Glutamatergic neuron (in vitro differentiated cells): ENCODE results near the gene SNX32. TPM values are rescaled to one million over a fixed set of nuclear protein-coding genes. Genes with fewer than 3 reads are reported as not detected.
"Not testable (repeated sequence)": the region's sequence is repeated elsewhere in the genome, so short reads cannot be mapped to it uniquely, and the experiment has no call there.

ENCODE experiments used
- DNase-seq: peaks from one replicate; pipeline ENCODE4 v3.0.0; 2022
- H3K27ac Mint-ChIP-seq: one replicate; pipeline ENCODE4 v1.8.0; 2020; ENCODE audit warnings: mild to moderate bottlenecking, mixed read lengths, inconsistent platforms; ENCODE audit not compliant: unreplicated experiment
- H3K27me3 Mint-ChIP-seq: one replicate; pipeline ENCODE4 v1.8.0; 2020; ENCODE audit warnings: mild to moderate bottlenecking, moderate library complexity, mixed read lengths, inconsistent platforms; ENCODE audit not compliant: unreplicated experiment
- H3K36me3 Mint-ChIP-seq: one replicate; pipeline ENCODE4 v1.8.0; 2020; ENCODE audit warnings: mild to moderate bottlenecking, mixed read lengths, inconsistent platforms; ENCODE audit not compliant: unreplicated experiment
- H3K4me1 Mint-ChIP-seq: one replicate; pipeline ENCODE4 v1.8.0; 2020; ENCODE audit warnings: mild to moderate bottlenecking, low read depth, mixed read lengths, inconsistent platforms; ENCODE audit not compliant: unreplicated experiment
- H3K4me3 Mint-ChIP-seq: one replicate; pipeline ENCODE4 v1.8.0; 2020; ENCODE audit warnings: mild to moderate bottlenecking, mixed read lengths, inconsistent platforms; ENCODE audit not compliant: unreplicated experiment
- H3K9me3 Mint-ChIP-seq: one replicate; pipeline ENCODE4 v1.8.0; 2020; ENCODE audit warnings: mild to moderate bottlenecking, moderate library complexity, mixed read lengths, inconsistent platforms; ENCODE audit not compliant: unreplicated experiment
- total RNA-seq: library from RNA; stranded (reverse); fragmentation: NEBNext Ultra II Directional; extraction: Animal tissue kit (Norgen Biotek cat#: 25700); gene quantifications from one replicate; pipeline ENCODE4 v1.2.1, GENCODE V29; 2021; ENCODE audit not compliant: unreplicated experiment
- TF ChIP-seq, protein P1 (sequence below): fragments of 200-600 bp; sonication (generic); IDR thresholded peaks from one replicate; pipeline ENCODE4 v1.5.0; 2021; ENCODE audit not compliant: partially characterized antibody, unreplicated experiment

SNX32 gene
- total RNA-seq, 1 donor from 2014 or later, result 14.7 TPM

DNA sequence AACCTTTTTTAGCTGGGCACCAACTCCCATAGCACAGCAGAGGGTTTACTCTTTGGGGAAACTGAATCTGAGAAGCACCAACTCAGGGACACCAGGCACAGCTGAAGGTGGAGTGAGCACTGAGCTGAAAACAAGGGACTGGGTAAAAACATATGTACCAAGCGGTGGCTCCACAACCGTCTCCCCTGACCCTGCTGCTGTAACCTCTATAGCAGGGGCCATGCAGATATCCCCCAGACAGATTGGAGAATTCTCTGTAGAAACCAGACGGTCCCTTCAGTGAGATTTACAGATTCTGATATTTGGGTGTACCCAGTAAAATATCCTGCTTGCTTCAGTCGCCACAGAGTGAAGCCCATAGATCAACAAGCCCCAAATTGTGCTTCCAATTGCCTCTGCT is 4.3 kb upstream of the SNX32 start:
- no peaks in the 10 kb centered on the region for H3K4me1 Mint-ChIP-seq
- H3K27me3 Mint-ChIP-seq, result peaks cover 10% of the 10 kb centered on the region
- DNase-seq, result no peak
- H3K4me3 Mint-ChIP-seq, result no peak overlapping the region
- peaks cover 6% of the 10 kb centered on the region for H3K9me3 Mint-ChIP-seq
- no peak overlapping the region for H3K27ac Mint-ChIP-seq
- H3K36me3 Mint-ChIP-seq, result no peaks in the 10 kb centered on the region
- TF ChIP-seq, protein P1, sequence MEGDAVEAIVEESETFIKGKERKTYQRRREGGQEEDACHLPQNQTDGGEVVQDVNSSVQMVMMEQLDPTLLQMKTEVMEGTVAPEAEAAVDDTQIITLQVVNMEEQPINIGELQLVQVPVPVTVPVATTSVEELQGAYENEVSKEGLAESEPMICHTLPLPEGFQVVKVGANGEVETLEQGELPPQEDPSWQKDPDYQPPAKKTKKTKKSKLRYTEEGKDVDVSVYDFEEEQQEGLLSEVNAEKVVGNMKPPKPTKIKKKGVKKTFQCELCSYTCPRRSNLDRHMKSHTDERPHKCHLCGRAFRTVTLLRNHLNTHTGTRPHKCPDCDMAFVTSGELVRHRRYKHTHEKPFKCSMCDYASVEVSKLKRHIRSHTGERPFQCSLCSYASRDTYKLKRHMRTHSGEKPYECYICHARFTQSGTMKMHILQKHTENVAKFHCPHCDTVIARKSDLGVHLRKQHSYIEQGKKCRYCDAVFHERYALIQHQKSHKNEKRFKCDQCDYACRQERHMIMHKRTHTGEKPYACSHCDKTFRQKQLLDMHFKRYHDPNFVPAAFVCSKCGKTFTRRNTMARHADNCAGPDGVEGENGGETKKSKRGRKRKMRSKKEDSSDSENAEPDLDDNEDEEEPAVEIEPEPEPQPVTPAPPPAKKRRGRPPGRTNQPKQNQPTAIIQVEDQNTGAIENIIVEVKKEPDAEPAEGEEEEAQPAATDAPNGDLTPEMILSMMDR, result no peak

DNA sequence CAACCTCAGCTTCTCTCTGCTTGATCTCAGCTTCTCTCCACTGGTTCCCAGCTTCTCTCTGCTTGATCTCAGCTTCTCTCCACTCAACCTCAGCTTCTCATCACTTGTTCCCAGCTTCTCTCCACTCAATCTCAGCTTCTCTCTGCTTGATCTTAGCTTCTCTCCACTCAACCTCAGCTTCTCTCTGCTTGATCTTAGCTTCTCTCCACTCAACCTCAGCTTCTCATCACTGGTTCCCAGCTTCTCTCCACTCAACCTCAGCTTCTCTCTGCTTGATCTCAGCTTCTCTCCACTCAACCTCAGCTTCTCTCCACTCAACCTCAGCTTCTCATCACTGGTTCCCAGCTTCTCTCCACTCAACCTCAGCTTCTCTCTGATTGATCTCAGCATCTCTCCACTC is 1.5 kb upstream of the SNX32 start:
- H3K4me1 Mint-ChIP-seq, H3K27me3 Mint-ChIP-seq, DNase-seq, H3K27ac Mint-ChIP-seq, H3K9me3 Mint-ChIP-seq, H3K36me3 Mint-ChIP-seq: not testable (repeated sequence)
- H3K4me3 Mint-ChIP-seq, result peak overlapping the region; percentile 44

DNA sequence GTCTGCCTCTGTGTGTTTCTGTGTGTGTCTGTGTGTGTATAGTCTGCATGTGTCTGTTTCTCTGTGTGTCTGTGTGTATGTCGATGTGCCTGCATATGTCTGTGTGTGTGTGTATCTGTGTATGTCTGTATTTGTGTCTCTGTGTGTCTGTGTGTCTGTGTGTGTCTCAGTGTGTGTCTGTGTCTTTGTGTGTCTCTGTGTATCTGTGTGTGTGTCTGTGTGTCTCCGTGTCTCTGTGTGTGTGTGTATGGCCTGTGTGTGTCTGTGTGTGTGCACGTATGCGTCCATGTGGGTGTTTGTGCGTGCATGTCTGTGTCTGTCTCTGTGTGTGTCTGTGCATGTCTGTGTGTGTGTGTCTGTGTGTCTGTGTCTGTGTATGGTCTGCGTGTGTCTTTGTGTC is 439 bp downstream of the SNX32 start:
- Mint-ChIP-seq H3K4me1 (no peaks in the 10 kb centered on the region), H3K27ac (no peak overlapping the region), H3K4me3 (no peak overlapping the region), H3K27me3 (peaks cover 9% of the 10 kb centered on the region), H3K9me3 (peaks cover 6% of the 10 kb centered on the region), H3K36me3 (no peaks in the 10 kb centered on the region)
- TF ChIP-seq, protein P1, result no peak
- DNase-seq, result no peak

DNA sequence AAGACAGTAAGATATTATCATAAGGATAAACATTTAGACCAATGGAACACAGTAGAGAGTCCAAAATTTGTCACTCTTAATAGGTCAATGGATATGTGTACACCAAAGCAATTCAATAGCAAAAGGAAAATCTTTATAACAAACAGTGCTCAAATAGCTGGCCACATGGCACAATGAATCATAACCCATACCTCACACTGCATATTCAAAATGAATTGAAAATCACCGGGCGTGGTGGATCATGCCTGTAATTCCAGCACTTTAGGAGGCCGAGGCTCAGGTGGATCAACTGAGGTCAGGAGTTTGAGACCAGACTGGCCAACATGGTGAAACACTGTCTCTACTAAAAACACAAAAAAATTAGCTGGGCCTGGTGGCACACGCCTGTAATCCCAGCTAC is 8.4 kb downstream of the SNX32 start:
- H3K4me3 Mint-ChIP-seq, result no peak overlapping the region
- no peak overlapping the region for H3K27ac Mint-ChIP-seq
- no peaks in the 10 kb centered on the region for H3K36me3 Mint-ChIP-seq
- TF ChIP-seq, protein P1, result no peak
- H3K9me3 Mint-ChIP-seq, result no peaks in the 10 kb centered on the region
- DNase-seq, result no peak
- H3K4me1 Mint-ChIP-seq, result no peaks in the 10 kb centered on the region
- H3K27me3 Mint-ChIP-seq, result peaks cover 3% of the 10 kb centered on the region

DNA sequence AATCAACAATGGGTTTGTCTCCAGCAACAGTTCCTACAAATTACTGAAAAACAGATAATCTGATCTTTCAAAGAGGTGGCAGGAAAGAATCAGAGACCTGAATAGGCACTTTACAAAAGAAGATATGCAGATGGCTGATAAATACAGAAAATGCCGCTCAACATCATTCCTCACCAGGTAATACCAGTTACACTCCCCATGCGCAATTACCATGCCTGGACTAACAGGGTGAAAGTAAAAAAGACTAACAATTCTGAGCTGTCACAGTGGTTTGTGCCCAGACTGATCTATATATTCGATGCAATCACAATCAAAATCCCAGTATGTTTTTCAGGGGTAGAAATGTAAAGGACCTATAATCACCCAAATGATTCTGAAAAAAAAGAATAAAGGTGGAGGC is 10.0 kb downstream of the SNX32 start:
- no peak for DNase-seq
- TF ChIP-seq, protein P1, result no peak
- Mint-ChIP-seq H3K36me3 (no peaks in the 10 kb centered on the region), H3K27ac (no peak overlapping the region), H3K4me3 (no peak overlapping the region), H3K27me3 (peaks cover 3% of the 10 kb centered on the region), H3K4me1 (no peaks in the 10 kb centered on the region), H3K9me3 (no peaks in the 10 kb centered on the region)

DNA sequence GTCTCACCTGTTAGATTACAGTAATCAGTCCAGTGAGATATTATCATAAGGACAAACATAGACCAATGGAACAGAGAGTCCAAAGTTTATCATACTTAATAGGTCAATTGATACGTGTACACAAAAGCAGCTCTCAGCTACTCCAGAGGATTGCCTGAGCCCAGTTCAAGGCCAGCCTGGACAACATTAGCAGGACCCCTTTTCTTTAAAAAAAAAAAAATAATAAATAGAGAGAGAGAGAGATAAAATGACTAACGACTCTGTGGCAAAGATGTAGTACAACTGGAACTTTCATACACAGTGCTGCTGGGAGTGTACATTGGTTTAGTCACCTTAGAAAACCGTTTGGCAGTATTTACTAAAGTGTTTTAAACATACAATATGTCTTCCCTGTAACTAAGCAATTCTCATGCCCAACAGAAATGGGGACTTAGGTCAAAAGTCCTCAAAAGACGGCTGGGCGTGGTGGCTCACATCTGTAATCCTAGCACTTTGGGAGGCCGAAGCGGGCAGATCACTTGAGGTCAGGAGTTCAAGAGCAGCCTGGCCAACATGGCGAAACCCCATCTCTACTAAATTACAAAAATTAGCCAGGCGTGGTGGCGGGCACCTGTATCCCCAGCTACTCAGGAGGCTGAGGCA is 10.6 kb downstream of the SNX32 start:
- Mint-ChIP-seq H3K9me3 (no peaks in the 10 kb centered on the region), H3K27ac (no peak overlapping the region), H3K4me3 (no peak overlapping the region), H3K27me3 (peaks cover 3% of the 10 kb centered on the region), H3K4me1 (no peaks in the 10 kb centered on the region), H3K36me3 (no peaks in the 10 kb centered on the region)
- TF ChIP-seq, protein P1, result no peak
- no peak for DNase-seq
